CD8-positive, alpha-beta memory T cell (primary cell): ENCODE data around the gene ARHGAP32. TPM values are rescaled to one million over a fixed set of nuclear protein-coding genes. Genes with fewer than 3 reads are reported as not detected.

Experiments
- CTCF ChIA-PET: fragments of 350-600 bp; sonication (Branson Sonifier 250); formaldehyde crosslinking; loops from one replicate; lab custom pipeline; 2021; ENCODE audit warnings: antibody characterized with exemption; lab: Charles Lee
- POLR2A ChIA-PET: fragments of 350-600 bp; sonication (Branson Sonifier 250); formaldehyde crosslinking; loops from one replicate; lab custom pipeline; 2021; ENCODE audit warnings: antibody characterized with exemption; lab: Charles Lee
- DNase-seq, 5 donors: peaks; one replicate each; pipeline versions ENCODE4 v3.0.0 to v3.0.0-alpha.2; 2020 to 2022; ENCODE audit warnings: mixed read lengths in 1 of 5
- H3K27ac ChIP-seq: one replicate; pipeline ENCODE4 v1.7.0; 2013; ENCODE audit warnings: low read depth, mild to moderate bottlenecking, low read length, moderate library complexity
- H3K27me3 ChIP-seq: 2 replicates; pipeline ENCODE4 v1.7.0; 2013; ENCODE audit warnings: low read length, mild to moderate bottlenecking; ENCODE audit not compliant: insufficient read depth, poor library complexity, severe bottlenecking
- H3K36me3 ChIP-seq: 2 replicates; pipeline ENCODE4 v1.7.0; 2013; ENCODE audit warnings: mild to moderate bottlenecking, low read length, moderate library complexity; ENCODE audit not compliant: insufficient read depth
- H3K4me1 ChIP-seq: 2 replicates; pipeline ENCODE4 v1.7.0; 2013; ENCODE audit warnings: mild to moderate bottlenecking, low read length, moderate library complexity; ENCODE audit not compliant: insufficient read depth
- H3K4me3 ChIP-seq: 2 replicates; pipeline ENCODE4 v1.7.0; 2013; ENCODE audit warnings: mild to moderate bottlenecking, low read length
- H3K9me3 ChIP-seq: 2 replicates; pipeline ENCODE4 v1.7.0; 2013; ENCODE audit warnings: mild to moderate bottlenecking, low read length
- H3K27ac Mint-ChIP-seq, 8 donors: one replicate each; pipeline ENCODE4 v1.8.0; 2020 to 2021; ENCODE audit warnings: mixed read lengths in 8 of 8, mild to moderate bottlenecking in 6 of 8, inconsistent platforms in 3 of 8, moderate library complexity in 3 of 8
- H3K27me3 Mint-ChIP-seq, 2 donors: one replicate each; pipeline ENCODE4 v1.8.0; 2020 to 2021; ENCODE audit warnings: mixed read lengths in 2 of 2, mild to moderate bottlenecking in 1 of 2, moderate library complexity in 1 of 2
- H3K36me3 Mint-ChIP-seq, 3 donors: one replicate each; pipeline ENCODE4 v1.8.0; 2020 to 2021; ENCODE audit warnings: mixed read lengths in 3 of 3, inconsistent platforms in 1 of 3, mild to moderate bottlenecking in 1 of 3
- H3K4me1 Mint-ChIP-seq, 3 donors: one replicate each; pipeline ENCODE4 v1.8.0; 2020 to 2021; ENCODE audit warnings: mixed read lengths in 3 of 3, inconsistent platforms in 1 of 3, mild to moderate bottlenecking in 1 of 3
- H3K4me3 Mint-ChIP-seq, 7 donors: one replicate each; pipeline ENCODE4 v1.8.0; 2020 to 2021; ENCODE audit warnings: mixed read lengths in 7 of 7, mild to moderate bottlenecking in 6 of 7, moderate library complexity in 4 of 7, inconsistent platforms in 2 of 7
- H3K9me3 Mint-ChIP-seq, 5 donors: one replicate each; pipeline ENCODE4 v1.8.0; 2020 to 2022; ENCODE audit warnings: mixed read lengths in 5 of 5, mild to moderate bottlenecking in 3 of 5, moderate library complexity in 2 of 5, inconsistent platforms in 1 of 5
- polyA plus RNA-seq: library from polyadenylated mRNA; unstranded; fragments of 300-500 nt; fragmentation: Illumina TruSeq; gene quantifications from one replicate; pipeline ENCODE4 v1.2.3, GENCODE V29; 2021
- total RNA-seq, 2 experiments: library from RNA; stranded (reverse); gene quantifications; one replicate each; pipeline ENCODE4 v1.2.3, GENCODE V29; 2021

Gene ARHGAP32
- total and polyA plus RNA-seq, 3 experiments from 2014 or later = 0.48 to 3.1 (median 2.1) TPM

DNA sequence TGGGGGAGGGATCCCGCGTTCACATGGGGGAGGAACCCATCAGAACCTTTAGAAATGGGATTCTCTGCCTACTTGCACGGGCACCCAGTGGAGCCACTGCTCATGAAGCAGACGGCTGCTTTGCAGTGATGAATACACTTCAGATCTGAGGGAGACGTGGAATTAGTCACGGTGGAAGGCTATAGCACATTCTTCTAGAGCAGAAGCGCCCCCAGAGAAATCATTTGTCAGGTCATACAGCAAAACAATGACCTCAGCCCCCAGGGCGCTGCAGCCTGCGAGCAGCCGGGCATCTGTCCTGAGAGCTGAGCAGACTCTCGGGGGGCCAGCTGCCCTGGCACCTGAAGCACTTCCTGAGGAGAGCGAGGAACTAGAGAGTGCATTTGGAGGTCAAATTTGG lies 262.1 kb downstream of the ARHGAP32 start:
- no peak for DNase-seq
- no peaks in the 10 kb centered on the region for H3K4me1 ChIP-seq
- no peak overlapping the region for H3K4me3 ChIP-seq
- Mint-ChIP-seq H3K9me3 (peaks cover 0 to 2% (median 0%) of the 10 kb centered on the region in 5 donors), H3K36me3 (no peaks in the 10 kb centered on the region), H3K4me3 (no peak overlapping the region), H3K27me3 (peaks cover 0 to 11% of the 10 kb centered on the region in 2 donors), H3K27ac (peak overlapping the region in 1 of 8 donors; percentile 24), H3K4me1 (peaks cover 11 to 14% (median 13%) of the 10 kb centered on the region in 3 donors)
- no peaks in the 10 kb centered on the region for H3K27me3 ChIP-seq
- ChIA-PET CTCF (no interaction called here), POLR2A (no interaction called here)
- no peaks in the 10 kb centered on the region for H3K9me3 ChIP-seq
- H3K36me3 ChIP-seq = no peaks in the 10 kb centered on the region
- no peak overlapping the region for H3K27ac ChIP-seq

- Histone ChIP-seq H3K4me1 (no peaks in the 10 kb centered on the region), H3K27ac (no peak overlapping the region), H3K4me3 (no peak overlapping the region), H3K9me3 (no peaks in the 10 kb centered on the region), H3K36me3 (no peaks in the 10 kb centered on the region), H3K27me3 (no peaks in the 10 kb centered on the region)
- DNase-seq = no peak
- H3K27ac Mint-ChIP-seq = no peak overlapping the region
- H3K27me3 Mint-ChIP-seq = peaks cover 0 to 11% of the 10 kb centered on the region in 2 donors
- POLR2A ChIA-PET = no interaction called here
- H3K9me3 Mint-ChIP-seq = peaks cover 0 to 2% (median 0%) of the 10 kb centered on the region in 5 donors
- peak overlapping the region in 1 of 7 donors; percentile 30 for H3K4me3 Mint-ChIP-seq
- H3K36me3 Mint-ChIP-seq = no peaks in the 10 kb centered on the region
- peaks cover 11 to 14% (median 13%) of the 10 kb centered on the region in 3 donors for H3K4me1 Mint-ChIP-seq
- CTCF ChIA-PET = no interaction called here
Measured at GRCh38 chr11:128929468-128929867, 262.7 kb downstream of the ARHGAP32 start.

- Histone ChIP-seq H3K36me3 (no peaks in the 10 kb centered on the region), H3K4me1 (no peaks in the 10 kb centered on the region), H3K9me3 (no peaks in the 10 kb centered on the region), H3K27me3 (no peaks in the 10 kb centered on the region), H3K4me3 (no peak overlapping the region), H3K27ac (no peak overlapping the region)
- H3K9me3 Mint-ChIP-seq = peaks cover 0 to 2% (median 0%) of the 10 kb centered on the region in 5 donors
- no peaks in the 10 kb centered on the region for H3K36me3 Mint-ChIP-seq
- H3K27me3 Mint-ChIP-seq = peaks cover 3 to 16% of the 10 kb centered on the region in 2 donors
- H3K4me3 Mint-ChIP-seq = peak overlapping the region in 6 of 7 donors; percentile 13 to 60 (median 46)
- ChIA-PET CTCF (interaction anchor here (0.8 kb wide), 1 partner anchor 19 kb away, joined by 3 read pairs; no protein-coding TSS in a partner anchor), POLR2A (no interaction called here)
- DNase-seq = peak in 1 of 5 donors; percentile 4
- H3K4me1 Mint-ChIP-seq = peaks cover 11 to 14% (median 13%) of the 10 kb centered on the region in 3 donors
- H3K27ac Mint-ChIP-seq = peak overlapping the region in 3 of 8 donors; percentile 1 to 12 (median 5)
Measured at GRCh38 chr11:128928400-128928799, 263.7 kb downstream of the ARHGAP32 start.

DNA sequence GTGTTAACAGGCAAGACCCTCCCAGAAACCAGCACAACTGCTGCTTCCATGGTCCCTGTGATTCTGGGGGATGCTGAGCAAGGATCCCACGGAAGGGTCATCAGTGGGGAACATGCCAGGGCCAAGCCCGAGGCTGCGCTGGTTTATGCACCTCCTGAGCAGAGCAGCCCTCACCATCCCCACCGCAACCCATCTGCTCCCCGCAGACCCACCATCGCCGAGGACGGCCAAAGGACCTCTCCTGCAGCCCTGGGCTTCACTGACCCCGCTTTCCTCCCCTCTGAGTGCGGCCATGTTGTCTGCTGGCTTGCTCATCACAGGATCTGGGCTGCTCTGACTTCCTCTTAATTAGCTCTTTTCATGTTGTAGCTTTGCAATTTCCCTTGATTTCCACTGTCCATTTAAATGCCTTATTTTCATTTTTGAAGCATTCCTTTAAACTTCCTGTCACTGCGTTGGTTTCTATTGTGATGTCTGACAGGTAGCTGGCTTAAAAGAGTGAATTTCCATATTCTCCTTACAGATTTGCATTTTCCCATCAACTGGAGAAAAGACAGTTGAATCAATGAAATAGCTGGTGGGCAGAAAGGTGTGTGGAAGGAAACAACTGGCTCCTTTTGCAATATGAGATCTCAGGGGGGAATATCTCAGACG lies 264.3 kb downstream of the ARHGAP32 start:
- no peak overlapping the region for H3K27ac ChIP-seq
- H3K4me1 Mint-ChIP-seq = peaks cover 11 to 14% (median 13%) of the 10 kb centered on the region in 3 donors

DNA sequence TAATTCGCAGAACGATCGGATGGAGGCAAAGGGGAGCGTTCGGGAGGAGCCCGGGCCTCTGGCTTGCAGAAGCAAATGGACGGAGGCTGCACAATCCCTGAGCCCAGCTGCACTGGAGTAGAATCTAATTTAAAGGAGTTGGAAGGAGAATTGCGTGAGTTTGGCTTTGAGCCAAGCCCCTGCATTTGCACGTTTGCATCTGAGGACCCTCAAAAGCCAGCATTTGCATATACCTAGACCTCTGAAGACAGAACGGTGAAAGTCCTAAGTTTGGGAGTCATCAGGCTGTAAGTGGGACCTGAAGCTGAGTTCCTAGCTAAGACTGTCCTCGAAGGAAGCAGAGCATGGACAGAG lies 265.0 kb downstream of the ARHGAP32 start:
- H3K27ac Mint-ChIP-seq = no peak overlapping the region
- POLR2A ChIA-PET = no interaction called here
- CTCF ChIA-PET = no interaction called here

More for the DNA sequence above, 264.3 kb downstream of the ARHGAP32 start:
- Histone ChIP-seq H3K4me1 (no peaks in the 10 kb centered on the region), H3K9me3 (no peaks in the 10 kb centered on the region), H3K27me3 (no peaks in the 10 kb centered on the region), H3K4me3 (no peak overlapping the region), H3K36me3 (no peaks in the 10 kb centered on the region)
- H3K4me3 Mint-ChIP-seq = peak overlapping the region in 4 of 7 donors; percentile 13 to 60 (median 55)
- ChIA-PET CTCF (interaction anchor here (0.8 kb wide), 1 partner anchor 20 kb away, joined by 3 read pairs; no protein-coding TSS in a partner anchor), POLR2A (no interaction called here)
- H3K36me3 Mint-ChIP-seq = no peaks in the 10 kb centered on the region
- DNase-seq = no peak
- H3K27ac Mint-ChIP-seq = peak overlapping the region in 2 of 8 donors; percentile 1 to 5
- H3K9me3 Mint-ChIP-seq = peaks cover 0 to 2% (median 0%) of the 10 kb centered on the region in 5 donors
- H3K27me3 Mint-ChIP-seq = peaks cover 3 to 16% of the 10 kb centered on the region in 2 donors

GRCh38 chr11:128926437-128927107 lies 265.6 kb downstream of the ARHGAP32 start:
- Histone ChIP-seq H3K27me3 (no peaks in the 10 kb centered on the region), H3K36me3 (no peaks in the 10 kb centered on the region), H3K27ac (no peak overlapping the region), H3K4me1 (no peaks in the 10 kb centered on the region), H3K9me3 (no peaks in the 10 kb centered on the region), H3K4me3 (no peak overlapping the region)
- no peak for DNase-seq
- Mint-ChIP-seq H3K4me3 (peak overlapping the region in 1 of 7 donors; percentile 52), H3K27me3 (peaks cover 8 to 16% of the 10 kb centered on the region in 2 donors), H3K9me3 (no peaks in the 10 kb centered on the region), H3K36me3 (no peaks in the 10 kb centered on the region), H3K27ac (no peak overlapping the region), H3K4me1 (peaks cover 11 to 14% (median 13%) of the 10 kb centered on the region in 3 donors)
- ChIA-PET POLR2A (no interaction called here), CTCF (no interaction called here)

More for the DNA sequence above, 265.0 kb downstream of the ARHGAP32 start:
- H3K36me3 ChIP-seq = no peaks in the 10 kb centered on the region
- Mint-ChIP-seq H3K4me3 (no peak overlapping the region), H3K9me3 (peaks cover 0 to 2% (median 0%) of the 10 kb centered on the region in 5 donors), H3K27me3 (peaks cover 3 to 16% of the 10 kb centered on the region in 2 donors), H3K36me3 (no peaks in the 10 kb centered on the region), H3K4me1 (peaks cover 11 to 14% (median 13%) of the 10 kb centered on the region in 3 donors)
- H3K9me3 ChIP-seq = no peaks in the 10 kb centered on the region
- no peak for DNase-seq
- no peak overlapping the region for H3K4me3 ChIP-seq
- no peaks in the 10 kb centered on the region for H3K27me3 ChIP-seq
- H3K27ac ChIP-seq = no peak overlapping the region
- no peaks in the 10 kb centered on the region for H3K4me1 ChIP-seq

- no peaks in the 10 kb centered on the region for H3K36me3 Mint-ChIP-seq
- H3K4me1 Mint-ChIP-seq = peaks cover 11 to 14% (median 13%) of the 10 kb centered on the region in 3 donors
- peaks cover 8 to 20% of the 10 kb centered on the region in 2 donors for H3K27me3 Mint-ChIP-seq
- Histone ChIP-seq H3K36me3 (no peaks in the 10 kb centered on the region), H3K9me3 (no peaks in the 10 kb centered on the region), H3K27me3 (no peaks in the 10 kb centered on the region), H3K4me1 (no peaks in the 10 kb centered on the region), H3K4me3 (no peak overlapping the region), H3K27ac (no peak overlapping the region)
- CTCF ChIA-PET = no interaction called here
- H3K4me3 Mint-ChIP-seq = no peak overlapping the region
- no peak overlapping the region for H3K27ac Mint-ChIP-seq
- H3K9me3 Mint-ChIP-seq = no peaks in the 10 kb centered on the region
- DNase-seq = no peak
- POLR2A ChIA-PET = no interaction called here
Measured at GRCh38 chr11:128926000-128926399, 266.1 kb downstream of the ARHGAP32 start.

DNA sequence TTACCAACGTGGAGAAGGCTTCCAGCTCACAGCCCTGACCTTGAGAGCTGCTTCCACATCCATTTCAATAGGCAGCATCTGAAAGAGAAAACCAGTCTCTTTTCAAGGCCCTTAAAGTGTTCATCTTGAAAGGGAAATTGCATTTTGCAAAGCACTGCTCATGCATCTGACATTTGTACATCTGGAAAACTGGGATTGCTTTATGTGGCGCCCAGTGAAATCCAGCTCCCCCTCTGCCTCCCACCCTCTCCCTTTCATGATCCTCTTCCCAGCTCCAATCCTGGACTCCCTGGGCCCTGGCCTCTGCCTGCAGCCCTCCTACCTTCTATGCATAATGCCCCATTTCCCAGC lies 266.9 kb downstream of the ARHGAP32 start:
- no peaks in the 10 kb centered on the region for H3K9me3 Mint-ChIP-seq
- no peaks in the 10 kb centered on the region for H3K4me1 ChIP-seq
- no peaks in the 10 kb centered on the region for H3K36me3 ChIP-seq
- H3K4me1 Mint-ChIP-seq = peaks cover 11 to 14% (median 13%) of the 10 kb centered on the region in 3 donors
- no peak for DNase-seq
- no peaks in the 10 kb centered on the region for H3K36me3 Mint-ChIP-seq
- ChIA-PET POLR2A (no interaction called here), CTCF (interaction anchor here (1.3 to 1.6 kb wide), 2 partner anchors 40 to 886 kb away, joined by 3 read pairs; no protein-coding TSS in a partner anchor)
- H3K9me3 ChIP-seq = no peaks in the 10 kb centered on the region
- H3K4me3 ChIP-seq = no peak overlapping the region
- peaks cover 12 to 26% of the 10 kb centered on the region in 2 donors for H3K27me3 Mint-ChIP-seq
- H3K27ac ChIP-seq = no peak overlapping the region
- H3K4me3 Mint-ChIP-seq = no peak overlapping the region
- H3K27me3 ChIP-seq = no peaks in the 10 kb centered on the region
- peak overlapping the region in 1 of 8 donors; percentile 22 for H3K27ac Mint-ChIP-seq
